HepG2 (cell line): ENCODE data around the gene B3GNT8. TPM values are rescaled to one million over a fixed set of nuclear protein-coding genes. Genes with fewer than 3 reads are reported as not detected.
A peak's percentile ranks its signal among the peaks of the same experiment; 100 is the strongest.

Experiments
- ARID5B ChIP-seq: IDR thresholded peaks from 2 replicates; pipeline ENCODE4 v1.4.0; 2020; ENCODE audit warnings: mild to moderate bottlenecking, missing genetic modification reagents
- CCDC6 ChIP-seq: sonication (generic); formaldehyde crosslinking; IDR thresholded peaks from 2 replicates; pipeline ENCODE4 v1.8.1; 2022; ENCODE audit warnings: mild to moderate bottlenecking, missing genetic modification reagents, moderate library complexity
- GTF3A ChIP-seq: sonication (generic); formaldehyde crosslinking; conservative IDR thresholded peaks from 2 replicates; pipeline ENCODE4 v1.4.0; 2020; ENCODE audit warnings: mild to moderate bottlenecking, missing genetic modification reagents
- HOXD1 ChIP-seq: sonication (generic); formaldehyde crosslinking; IDR thresholded peaks from 2 replicates; pipeline ENCODE4 v1.5.0; 2020; ENCODE audit warnings: missing genetic modification reagents
- MED1 ChIP-seq: sonication (generic); formaldehyde crosslinking; IDR thresholded peaks from 2 replicates; pipeline ENCODE4 v1.4.0; 2020; ENCODE audit warnings: missing genetic modification reagents
- MTF1 ChIP-seq: sonication (generic); formaldehyde crosslinking; IDR thresholded peaks from 2 replicates; pipeline ENCODE4 v1.5.0; 2020; ENCODE audit warnings: missing genetic modification reagents
- POGK ChIP-seq: sonication (generic); formaldehyde crosslinking; conservative IDR thresholded peaks from 2 replicates; pipeline ENCODE4 v1.8.0; 2022; ENCODE audit warnings: mild to moderate bottlenecking, moderate library complexity, missing genetic modification reagents
- RFX3 ChIP-seq: IDR thresholded peaks from 2 replicates; pipeline ENCODE4 v1.6.1; 2016; ENCODE audit warnings: missing biosample characterization, missing genetic modification reagents
- RFXAP ChIP-seq: sonication (generic); formaldehyde crosslinking; IDR thresholded peaks from 2 replicates; pipeline ENCODE4 v1.4.0; 2020; ENCODE audit warnings: missing genetic modification reagents, borderline replicate concordance
- SALL2 ChIP-seq: sonication (generic); formaldehyde crosslinking; IDR thresholded peaks from 2 replicates; pipeline ENCODE4 v1.8.1; 2023; ENCODE audit warnings: mild to moderate bottlenecking, missing genetic modification reagents, inconsistent platforms
- TEF ChIP-seq: sonication (generic); formaldehyde crosslinking; IDR thresholded peaks from 2 replicates; pipeline ENCODE4 v1.5.0; 2020; ENCODE audit warnings: missing genetic modification reagents
- YEATS4 ChIP-seq: sonication (generic); formaldehyde crosslinking; IDR thresholded peaks from 2 replicates; pipeline ENCODE4 v1.4.0; 2020; ENCODE audit warnings: missing genetic modification reagents, borderline replicate concordance
- ZFP36 ChIP-seq: fragments of 150-350 bp; IDR thresholded peaks from 2 replicates; pipeline ENCODE4 v1.6.1; 2018; ENCODE audit warnings: borderline replicate concordance, low read length, low read depth; ENCODE audit not compliant: partially characterized antibody
- ZFX ChIP-seq: sonication (generic); formaldehyde crosslinking; IDR thresholded peaks from 2 replicates; pipeline ENCODE4 v1.4.0; 2020; ENCODE audit warnings: mild to moderate bottlenecking, low read depth, missing genetic modification reagents, moderate library complexity
- ZNF263 ChIP-seq: sonication (generic); formaldehyde crosslinking; IDR thresholded peaks from 2 replicates; pipeline ENCODE4 v1.4.0; 2020; ENCODE audit warnings: missing genetic modification reagents
- ZNF292 ChIP-seq: sonication (generic); formaldehyde crosslinking; IDR thresholded peaks from 2 replicates; pipeline ENCODE4 v1.8.1; 2022; ENCODE audit warnings: mild to moderate bottlenecking, low read depth, missing genetic modification reagents, borderline replicate concordance
- ZNF512B ChIP-seq: sonication (generic); formaldehyde crosslinking; IDR thresholded peaks from 2 replicates; pipeline ENCODE4 v1.5.1; 2020; ENCODE audit warnings: missing genetic modification reagents, mild to moderate bottlenecking, borderline replicate concordance
- ZNF775 ChIP-seq: sonication (generic); formaldehyde crosslinking; IDR thresholded peaks from 2 replicates; pipeline ENCODE4 v1.4.0; 2020; ENCODE audit warnings: missing genetic modification reagents, mild to moderate bottlenecking, moderate library complexity, borderline replicate concordance
- ZSCAN25 ChIP-seq: sonication (generic); formaldehyde crosslinking; IDR thresholded peaks from 2 replicates; pipeline ENCODE4 v1.8.0; 2022; ENCODE audit warnings: mild to moderate bottlenecking, missing genetic modification reagents
- ZSCAN30 ChIP-seq: sonication (generic); formaldehyde crosslinking; IDR thresholded peaks from 2 replicates; pipeline ENCODE4 v1.5.0; 2020; ENCODE audit warnings: mild to moderate bottlenecking, missing genetic modification reagents
- polyA plus RNA-seq, 8 experiments: library from polyadenylated mRNA; depleted of rRNA in 3 of 8; stranded (reverse) in 7 of 8; unstranded in 1 of 8; fragments of >200 nt; fragmentation: Illumina TruSeq in 4 of 8; extraction: Trizol in 4 of 8; gene quantifications; 2 replicates each; pipeline versions ENCODE4 v1.2.1 to v1.2.3, GENCODE V29; 2011 to 2016; ENCODE audit warnings: low read depth in 4 of 8, missing spikeins in 1 of 8, mixed read lengths in 1 of 8; ENCODE audit not compliant: insufficient read depth in 1 of 8
- total RNA-seq, 5 experiments: library from RNA; depleted of rRNA; stranded (reverse); fragments of >200 nt; fragmentation: Illumina TruSeq; extraction: Trizol; gene quantifications; 2 replicates each; pipeline ENCODE4 v1.2.3, GENCODE V29; 2016; ENCODE audit warnings: low read depth in 1 of 5

Gene B3GNT8
- total and polyA plus RNA-seq, 2 of the 13 experiments (the other 11 are each of a cell fraction or from before 2014, with no cell fraction given) = 0.26 to 1.9 TPM

- TF ChIP-seq ARID5B (0 out of 2 replicates have a peak, but pooled peaks have one; percentile 34), HOXD1 (CRISPR knock-in tag) (no peak), ZNF775 (CRISPR knock-in tag) (no peak), ZSCAN30 (CRISPR knock-in tag) (no peak), SALL2 (CRISPR knock-in tag) (no peak), ZNF263 (CRISPR knock-in tag) (no peak), RFX3 (no peak), MTF1 (CRISPR knock-in tag) (no peak), TEF (CRISPR knock-in tag) (no peak), ZNF512B (CRISPR knock-in tag) (no peak), ZNF292 (CRISPR knock-in tag) (0 out of 2 replicates have a peak, but pooled peaks have one; percentile 21), POGK (CRISPR knock-in tag) (peak; percentile 68; the same call in 1 of the 2 replicates), CCDC6 (CRISPR knock-in tag) (no peak), ZSCAN25 (peak; percentile 58; the same call in 1 of the 2 replicates), RFXAP (no peak), ZFP36 (no peak), ZFX (peak; percentile 62; the same call in 1 of the 2 replicates), YEATS4 (CRISPR knock-in tag) (no peak), GTF3A (CRISPR knock-in tag) (no peak), MED1 (CRISPR knock-in tag) (0 out of 2 replicates have a peak, but pooled peaks have one; percentile 5)
Measured at GRCh38 chr19:41426952-41427646, at the start of gene B3GNT8 (continued).
